ENCODE measurements around the gene COG3.

GRCh38 chr13:45415112-45415511 is 49.6 kb upstream of the COG3 start:
- TF ChIP-seq CTCF (IDR thresholded peaks at IDR 0.05) = no peak
- TF ChIP-seq POLR2A (IDR thresholded peaks at IDR 0.05) = no peak
